Activated B cell treated with CpG ODN at 0.5 μM for 24 hours (primary cell): Measurements from ENCODE around the gene BPI. TPM values are rescaled to one million over a fixed set of nuclear protein-coding genes. Genes with fewer than 3 reads are reported as not detected.

Experiments
- ATAC-seq: fragments of 200-7000 bp; cut with Tn5 transposase; one replicate; pipeline ENCODE4 v1.10.0; 2021; ENCODE audit warnings: low read depth, mild to moderate bottlenecking, moderate library complexity
- CTCF ChIA-PET: fragments of 350-600 bp; sonication (Branson Sonifier 250); formaldehyde crosslinking; loops from one replicate; lab custom pipeline; 2021; ENCODE audit warnings: antibody characterized with exemption; lab: Charles Lee
- POLR2A ChIA-PET: fragments of 350-600 bp; sonication (Branson Sonifier 250); formaldehyde crosslinking; loops from one replicate; lab custom pipeline; 2021; ENCODE audit warnings: antibody characterized with exemption; lab: Charles Lee
- DNase-seq: peaks from one replicate; pipeline ENCODE4 v3.0.0; 2022
- H3K27ac Mint-ChIP-seq: one replicate; pipeline ENCODE4 v1.8.0; 2020; ENCODE audit warnings: mixed read lengths
- H3K27me3 Mint-ChIP-seq: one replicate; pipeline ENCODE4 v1.8.0; 2021; ENCODE audit warnings: mixed read lengths
- H3K36me3 Mint-ChIP-seq: one replicate; pipeline ENCODE4 v1.8.0; 2021; ENCODE audit warnings: low read depth, mixed read lengths
- H3K4me1 Mint-ChIP-seq: one replicate; pipeline ENCODE4 v1.8.0; 2021; ENCODE audit warnings: mixed read lengths
- H3K4me3 Mint-ChIP-seq: one replicate; pipeline ENCODE4 v1.8.0; 2020; ENCODE audit warnings: mild to moderate bottlenecking, mixed read lengths
- H3K9me3 Mint-ChIP-seq: one replicate; pipeline ENCODE4 v1.8.0; 2020; ENCODE audit warnings: mixed read lengths
- CTCF ChIP-seq: fragments of 200-600 bp; IDR thresholded peaks from one replicate; pipeline ENCODE4 v1.8.0; 2022; ENCODE audit warnings: antibody characterized with exemption, mild to moderate bottlenecking
- intact Hi-C: fragments of 100-400 bp; cut with micrococcal nuclease; formaldehyde crosslinking; loops from one replicate; pipeline ENCODE4 v1.15.1; 2024
- total RNA-seq: library from RNA; stranded (reverse); gene quantifications from 2 replicates; pipeline ENCODE4 v1.2.3, GENCODE V29; 2022

The BPI gene
- total RNA-seq, 1 donor from 2014 or later: not detected

- TF ChIP-seq CTCF: no peak
- Mint-ChIP-seq H3K9me3 (no peaks in the 10 kb centered on the region), H3K36me3 (no peaks in the 10 kb centered on the region), H3K27ac (no peak overlapping the region), H3K27me3 (peaks cover 12% of the 10 kb centered on the region), H3K4me3 (no peak overlapping the region), H3K4me1 (no peaks in the 10 kb centered on the region)
- DNase-seq (no peak), ATAC-seq (no peak)
- intact Hi-C loops: no loop called here
- ChIA-PET CTCF (no interaction called here), POLR2A (no interaction called here)
Measured at GRCh38 chr20:38270869-38271605, 32.9 kb upstream of the BPI start.

- POLR2A ChIA-PET: no interaction called here
- H3K36me3 Mint-ChIP-seq: no peaks in the 10 kb centered on the region
Measured at GRCh38 chr20:38271608-38272120, 32.3 kb upstream of the BPI start.

GRCh38 chr20:38272398-38272797 lies 31.6 kb upstream of the BPI start:
- no peaks in the 10 kb centered on the region for H3K9me3 Mint-ChIP-seq
- no peak for TF ChIP-seq CTCF
- H3K27me3 Mint-ChIP-seq: peaks cover 12% of the 10 kb centered on the region
- ATAC-seq: no peak
- no peak overlapping the region for H3K4me3 Mint-ChIP-seq
- no peak overlapping the region for H3K27ac Mint-ChIP-seq
- ChIA-PET POLR2A (no interaction called here), CTCF (interaction anchor here (1.4 kb wide), 1 partner anchor 215 kb away, joined by 3 read pairs; no protein-coding TSS in a partner anchor)
- DNase-seq: no peak
- intact Hi-C loops: no loop called here
- no peaks in the 10 kb centered on the region for H3K36me3 Mint-ChIP-seq
- no peaks in the 10 kb centered on the region for H3K4me1 Mint-ChIP-seq

More at GRCh38 chr20:38271608-38272120, 32.3 kb upstream of the BPI start:
- CTCF ChIA-PET: interaction anchor here (1.4 kb wide), 1 partner anchor 214 kb away, joined by 3 read pairs; no protein-coding TSS in a partner anchor
- intact Hi-C loops: no loop called here
- H3K9me3 Mint-ChIP-seq: no peaks in the 10 kb centered on the region
- no peak for ATAC-seq
- DNase-seq: no peak
- H3K4me3 Mint-ChIP-seq: no peak overlapping the region
- peaks cover 12% of the 10 kb centered on the region for H3K27me3 Mint-ChIP-seq
- no peaks in the 10 kb centered on the region for H3K4me1 Mint-ChIP-seq
- H3K27ac Mint-ChIP-seq: no peak overlapping the region
- no peak for TF ChIP-seq CTCF

- ChIA-PET POLR2A (no interaction called here), CTCF (interaction anchor here (1.4 kb wide), 1 partner anchor 215 kb away, joined by 3 read pairs; no protein-coding TSS in a partner anchor)
- no peak overlapping the region for H3K4me3 Mint-ChIP-seq
- H3K36me3 Mint-ChIP-seq: no peaks in the 10 kb centered on the region
- no peak overlapping the region for H3K27ac Mint-ChIP-seq
- H3K9me3 Mint-ChIP-seq: no peaks in the 10 kb centered on the region
- DNase-seq (no peak), ATAC-seq (no peak)
- H3K4me1 Mint-ChIP-seq: no peaks in the 10 kb centered on the region
- TF ChIP-seq CTCF: no peak
- intact Hi-C loops: no loop called here
- H3K27me3 Mint-ChIP-seq: peaks cover 12% of the 10 kb centered on the region
Measured at GRCh38 chr20:38272961-38273360, 31.0 kb upstream of the BPI start.

- no peak overlapping the region for H3K27ac Mint-ChIP-seq
- peaks cover 5% of the 10 kb centered on the region for H3K27me3 Mint-ChIP-seq
- H3K4me1 Mint-ChIP-seq: no peaks in the 10 kb centered on the region
- ATAC-seq (no peak), DNase-seq (no peak)
- intact Hi-C loops: no loop called here
- no peak for TF ChIP-seq CTCF
- H3K36me3 Mint-ChIP-seq: no peaks in the 10 kb centered on the region
- no peak overlapping the region for H3K4me3 Mint-ChIP-seq
- ChIA-PET POLR2A (no interaction called here), CTCF (no interaction called here)
- no peaks in the 10 kb centered on the region for H3K9me3 Mint-ChIP-seq
Measured at GRCh38 chr20:38275815-38276550, 28.0 kb upstream of the BPI start.
